Embryonic facial prominence (tissue), 1 donor: ENCODE data around the gene RALB.
"Not testable (repeated sequence)": the region's sequence is repeated elsewhere in the genome, so short reads cannot be mapped to it uniquely, and the experiment has no call there.

ENCODE experiments used
- DNase-seq: peaks from one replicate; pipeline ENCODE4 v3.0.0-alpha.2; 2016; ENCODE audit errors: extremely low spot score

Gene RALB

GRCh38 chr2:120224735-120225548 lies 27.7 kb upstream of the RALB start:
- DNase-seq = no peak

DNA sequence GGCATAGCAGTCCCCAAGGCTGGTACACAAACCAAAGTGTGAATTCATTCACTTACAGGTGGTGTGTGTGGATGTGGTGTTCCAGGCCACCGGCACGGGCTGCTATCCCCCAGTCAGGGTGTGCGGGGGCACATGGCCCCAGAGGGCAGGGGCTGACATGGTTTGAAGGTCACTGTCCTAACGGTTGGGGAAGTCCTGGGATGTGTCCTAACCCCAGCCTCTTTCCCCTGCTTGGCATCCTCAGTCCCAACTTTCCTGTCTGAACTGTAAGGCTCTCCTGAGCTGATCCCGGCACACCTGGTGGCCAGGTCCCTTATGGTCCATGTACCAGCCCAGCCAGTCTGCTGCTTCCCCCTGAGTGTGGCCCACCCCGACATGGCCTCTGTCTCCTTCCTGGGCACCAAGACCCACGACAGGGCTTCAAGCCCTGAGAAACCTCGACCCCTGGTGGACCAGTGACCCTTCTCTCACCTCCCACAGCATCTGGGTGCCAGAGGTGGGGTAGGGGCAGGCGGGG lies 27.0 kb upstream of the RALB start:
- no peak for DNase-seq

DNA sequence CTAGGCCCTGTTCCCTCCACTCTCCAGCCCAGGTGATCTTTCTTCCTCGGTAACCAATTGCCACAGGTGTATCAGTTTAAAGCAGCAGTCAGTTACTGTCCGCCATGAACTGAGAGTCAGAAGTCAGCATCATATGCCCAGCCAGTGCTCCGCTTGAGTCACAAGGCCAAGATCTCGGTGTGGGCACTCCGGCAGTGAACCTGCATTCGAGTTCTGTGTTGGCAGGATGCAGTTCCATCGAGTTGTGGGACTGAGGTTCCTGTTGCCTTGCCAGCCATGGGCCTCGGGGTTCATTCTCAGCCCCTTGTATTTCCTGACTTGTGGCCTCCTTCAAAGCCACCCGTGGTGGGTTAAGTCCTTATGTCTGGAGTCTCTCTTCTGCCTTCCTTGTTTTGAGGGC lies 26.3 kb upstream of the RALB start:
- DNase-seq = no peak

DNA sequence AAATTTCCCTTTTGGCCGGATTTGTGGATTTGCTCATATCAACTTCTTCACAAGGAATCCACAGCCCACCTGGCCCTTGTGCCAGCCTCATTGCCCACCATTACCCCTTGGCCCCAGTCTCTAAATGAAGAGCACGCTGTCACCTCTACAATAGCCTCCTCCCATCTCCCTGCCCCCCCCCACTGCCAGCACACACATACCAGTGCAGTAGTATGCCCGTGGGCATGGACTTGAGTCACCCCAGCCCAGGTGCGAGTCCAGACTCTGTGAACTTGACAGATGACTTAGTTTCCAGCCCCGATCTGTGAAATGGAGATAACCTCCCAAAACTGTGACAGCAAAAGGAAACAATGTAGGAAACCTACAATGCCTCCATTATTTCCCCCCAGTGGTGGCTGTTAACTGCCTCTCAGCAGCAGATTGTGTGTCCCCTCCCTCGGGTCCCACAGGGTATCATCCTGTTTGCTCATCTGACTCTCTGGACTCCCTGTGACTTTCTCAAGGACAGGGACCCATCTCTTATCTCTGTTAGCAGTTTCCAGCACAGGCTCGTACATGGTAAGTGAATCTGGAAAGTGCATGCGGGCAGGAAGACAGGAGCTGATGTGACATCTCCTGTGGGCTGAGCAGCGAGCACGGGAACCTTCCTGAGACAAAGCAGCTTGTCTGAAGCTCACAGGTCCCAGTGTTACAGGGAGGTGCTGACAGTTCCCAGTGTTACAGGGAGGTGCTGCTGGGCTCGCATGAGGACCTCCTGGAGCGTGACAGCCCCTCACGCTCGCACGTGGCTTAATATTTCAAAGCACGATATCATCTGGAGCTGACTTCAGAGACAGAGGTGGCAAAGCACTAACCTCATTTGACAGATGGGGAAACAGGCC lies 25.3 kb upstream of the RALB start:
- DNase-seq = no peak

DNA sequence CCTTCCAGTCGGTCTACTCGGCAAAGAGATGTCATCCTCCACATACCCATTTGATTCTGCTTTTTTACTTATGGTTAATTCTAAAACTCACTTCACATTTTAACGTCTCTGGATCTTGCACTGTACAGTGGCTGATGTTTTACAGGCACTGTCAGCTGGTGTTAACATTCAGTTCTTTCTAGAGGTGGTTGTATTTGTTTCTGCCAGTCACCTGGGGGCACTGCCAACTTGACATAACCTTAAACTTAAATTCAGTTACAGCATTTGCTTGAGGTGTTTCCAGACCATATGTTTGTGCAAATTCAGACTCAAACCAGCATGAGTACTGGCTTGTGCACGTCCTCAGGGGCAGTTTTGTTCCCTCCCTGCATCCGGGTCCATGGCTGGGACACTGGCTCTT lies 24.1 kb upstream of the RALB start:
- no peak for DNase-seq

GRCh38 chr2:120229341-120229740 lies 23.3 kb upstream of the RALB start:
- DNase-seq = no peak

GRCh38 chr2:120230515-120231471 lies 21.9 kb upstream of the RALB start:
- no peak for DNase-seq

- no peak for DNase-seq
Observed at GRCh38 chr2:120231564-120231973, 21.1 kb upstream of the RALB start.

- DNase-seq = no peak
Observed at GRCh38 chr2:120231974-120232635, 20.5 kb upstream of the RALB start.

- no peak for DNase-seq
Observed at GRCh38 chr2:120233292-120233691, 19.4 kb upstream of the RALB start.

DNA sequence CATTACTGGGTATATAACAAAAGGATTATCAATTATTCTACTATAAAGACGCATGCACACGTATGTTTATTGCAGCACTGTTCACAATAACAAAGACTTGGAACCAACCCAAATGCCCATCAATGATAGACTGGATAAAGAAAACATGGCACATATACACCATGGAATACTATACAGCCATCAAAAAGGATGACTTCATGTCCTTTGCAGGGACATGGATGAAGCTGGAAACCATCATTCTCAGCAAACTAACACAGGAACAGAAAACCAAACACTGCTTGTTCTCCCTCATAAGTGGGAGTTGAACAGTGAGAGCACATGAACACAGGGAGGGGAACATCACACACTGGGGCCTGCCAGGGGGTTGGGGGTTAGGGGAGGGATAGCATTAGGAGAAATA lies 17.5 kb upstream of the RALB start:
- not testable (repeated sequence) for DNase-seq

GRCh38 chr2:120235681-120236080 lies 17.0 kb upstream of the RALB start:
- DNase-seq = no peak

DNA sequence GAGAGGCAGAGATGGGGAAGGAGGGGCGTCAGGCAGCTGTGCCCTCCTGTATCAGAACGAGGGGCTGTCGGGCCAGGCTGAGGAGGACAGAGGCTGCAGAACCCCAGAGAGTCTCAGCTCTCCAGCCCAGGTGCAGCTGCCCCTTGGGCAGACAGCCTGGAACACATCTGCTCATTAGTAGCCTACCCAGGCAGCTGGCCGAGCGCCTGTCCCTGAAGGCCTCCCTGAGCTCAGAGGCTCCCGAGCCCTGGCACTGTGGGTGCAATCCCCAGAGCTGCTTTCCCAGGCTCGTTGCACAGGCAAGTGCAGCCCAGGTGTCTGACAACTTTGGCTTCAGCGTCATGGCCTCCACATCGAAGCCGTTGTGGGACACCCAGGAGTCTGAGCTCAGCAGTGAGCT lies 16.3 kb upstream of the RALB start:
- no peak for DNase-seq

DNA sequence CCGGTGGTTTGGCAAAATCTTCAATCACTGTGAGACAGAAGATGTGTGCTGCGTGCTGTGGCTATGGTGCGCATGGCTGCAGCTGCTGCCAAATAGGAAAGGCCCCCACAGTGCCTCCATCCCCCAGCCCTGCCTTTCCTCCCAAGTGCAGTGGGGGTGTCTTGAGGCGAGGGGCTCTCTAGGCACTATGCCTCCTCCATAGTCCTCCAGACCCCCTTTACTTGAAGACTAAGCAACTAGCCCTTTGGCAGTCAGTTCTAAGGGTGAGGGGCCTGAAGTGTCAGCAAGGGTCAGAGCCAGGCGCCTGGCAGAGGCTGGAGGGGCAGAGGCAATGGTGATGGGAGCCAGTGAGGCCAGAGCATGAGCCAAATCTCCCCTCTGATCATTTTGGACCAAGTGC lies 15.9 kb upstream of the RALB start:
- no peak for DNase-seq

DNA sequence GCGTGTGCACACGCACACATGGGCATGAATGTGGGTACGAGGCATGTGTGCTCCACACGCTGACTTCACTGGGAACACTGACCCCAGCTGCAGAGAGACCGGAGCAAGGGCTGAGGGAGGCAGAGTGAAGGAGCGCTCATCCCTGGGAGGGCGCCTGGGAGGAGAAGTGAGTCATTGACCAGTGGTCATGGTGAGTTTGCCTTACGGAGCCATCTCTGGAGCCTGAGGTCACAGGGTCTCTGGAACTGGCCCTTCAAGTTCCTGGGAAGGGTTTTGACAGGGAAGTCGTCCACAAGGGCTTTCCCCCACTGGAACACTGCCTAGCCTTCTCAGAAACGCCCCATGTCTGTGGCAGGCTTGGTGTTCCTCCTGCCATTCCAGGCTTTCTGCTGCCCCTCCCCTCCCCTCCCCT lies 15.2 kb upstream of the RALB start:
- no peak for DNase-seq

DNA sequence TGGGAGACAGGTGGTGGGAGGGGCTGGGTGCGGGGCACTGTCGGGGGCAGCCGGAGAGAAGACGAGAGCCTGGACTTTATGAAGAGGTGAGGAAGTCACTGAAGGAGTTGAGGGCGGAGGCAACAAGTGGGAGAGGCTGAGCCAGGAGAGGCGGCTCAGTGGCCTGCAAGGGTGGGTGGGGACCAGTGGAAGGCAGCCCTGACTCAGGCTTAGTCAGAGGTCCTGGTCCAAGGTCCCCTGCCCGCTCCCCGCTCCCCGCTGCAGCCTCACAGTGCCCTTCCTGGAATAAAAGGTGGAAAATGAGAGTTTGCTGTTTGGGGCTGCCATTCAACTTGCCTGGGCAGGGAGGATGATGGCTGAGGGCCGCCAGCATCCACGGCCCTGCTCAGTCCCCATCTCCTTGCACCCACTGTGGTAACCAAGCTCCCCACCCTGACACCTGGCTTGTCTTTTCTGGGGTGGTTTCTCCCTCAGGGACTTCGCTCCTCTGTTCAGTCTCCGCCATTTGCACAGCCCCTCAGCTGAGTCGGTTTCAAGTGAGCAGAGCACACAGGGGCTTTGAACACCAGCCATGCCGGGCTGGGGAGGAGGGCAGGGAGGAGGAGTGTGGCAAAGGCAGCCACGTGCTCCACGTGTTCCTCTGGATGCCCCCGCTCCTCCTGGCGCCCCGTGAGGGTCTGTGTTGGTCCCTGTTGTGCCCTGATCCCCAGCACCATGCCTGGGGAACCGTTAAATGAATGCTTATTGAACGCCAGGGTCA lies 13.7 kb upstream of the RALB start:
- DNase-seq = no peak

DNA sequence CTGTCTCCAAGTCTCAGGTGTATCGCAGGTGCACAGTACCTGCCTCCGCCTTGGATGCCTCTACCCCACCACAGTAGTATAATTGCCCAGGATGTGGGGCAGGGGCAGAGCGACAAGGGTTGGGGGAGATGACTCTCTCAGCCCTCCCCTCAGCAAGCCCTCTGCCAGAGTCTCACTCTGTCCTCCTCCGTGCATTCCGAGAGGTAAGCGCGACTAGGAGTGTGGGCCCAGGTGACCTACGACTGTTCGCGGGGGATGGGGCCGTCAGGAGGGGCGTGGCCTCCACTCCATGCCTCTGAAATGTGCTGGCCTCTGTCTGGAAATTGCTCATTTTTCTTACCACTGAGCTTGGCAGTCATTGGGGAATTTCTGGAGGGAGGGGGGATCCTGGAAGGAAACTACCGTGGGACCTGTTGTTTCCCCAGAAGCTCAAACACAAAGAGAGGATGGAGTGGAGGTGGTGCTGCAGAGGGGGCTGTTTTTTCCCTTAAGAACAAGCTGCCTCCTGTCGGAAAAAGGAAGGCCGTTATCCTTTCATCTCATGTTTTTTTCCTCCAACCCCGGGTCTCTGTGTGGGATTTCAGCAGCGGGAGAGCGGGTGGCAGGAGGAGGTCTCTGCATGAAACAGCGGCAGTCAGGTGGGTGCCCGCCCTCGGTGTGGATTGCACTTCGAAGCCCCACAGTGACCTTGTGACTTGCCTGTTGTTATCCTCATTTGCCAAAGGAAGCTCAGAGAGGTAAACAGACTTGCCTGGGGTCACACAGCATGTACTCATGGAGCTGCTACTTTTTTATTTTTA lies 13.0 kb upstream of the RALB start:
- peak; percentile 25 for DNase-seq

DNA sequence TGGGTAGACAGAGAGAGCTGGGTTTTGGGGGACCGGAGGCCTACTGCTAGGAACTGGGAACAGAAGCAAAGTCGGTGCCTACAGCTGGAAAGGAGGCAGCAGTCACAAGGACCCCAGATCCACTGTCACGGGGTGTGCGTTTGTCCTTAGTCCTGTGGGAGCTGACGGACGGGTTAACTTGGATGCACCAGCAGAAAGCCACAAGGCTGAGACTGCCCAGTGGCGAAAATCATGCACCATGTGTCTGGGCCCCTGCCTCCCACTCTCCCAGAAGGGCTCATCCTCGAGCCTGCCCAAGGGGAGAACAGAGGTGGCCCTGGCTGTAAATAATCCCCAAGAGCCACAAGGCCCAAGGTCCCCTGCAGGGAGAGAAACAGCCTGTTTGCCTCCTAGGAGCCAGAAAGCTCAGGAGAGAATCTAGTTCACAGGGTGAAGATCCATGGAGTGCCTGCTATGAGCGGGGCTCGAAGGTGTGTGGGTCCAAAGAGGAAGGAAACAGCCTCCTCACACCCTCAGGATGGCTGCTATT lies 11.7 kb upstream of the RALB start:
- DNase-seq = no peak

- no peak for DNase-seq
Observed at GRCh38 chr2:120241684-120242083, 11.0 kb upstream of the RALB start.
